OCI-LY7 (cell line): ENCODE results near the gene PRX.

Experiments used
- CTCF ChIP-seq: fragments of 200-600 bp; sonication (generic); conservative IDR thresholded peaks from 2 replicates; pipeline ENCODE4 v1.5.1; 2014; ENCODE audit warnings: mild to moderate bottlenecking, antibody characterized with exemption, low read length, moderate library complexity, mixed read lengths
- EZH2phosphoT487 ChIP-seq: fragments of 200-600 bp; sonication (generic); IDR thresholded peaks from 2 replicates; pipeline ENCODE4 v1.6.1; 2018; ENCODE audit warnings: low read depth, borderline replicate concordance, mild to moderate bottlenecking, mixed run types, antibody characterized with exemption, low read length, moderate library complexity, mixed read lengths

GRCh38 chr19:40356681-40357595, 56.2 kb downstream of the PRX start:
- TF ChIP-seq CTCF (no peak), EZH2phosphoT487 (no peak)
